ENCODE data around the gene SLK.

DNA sequence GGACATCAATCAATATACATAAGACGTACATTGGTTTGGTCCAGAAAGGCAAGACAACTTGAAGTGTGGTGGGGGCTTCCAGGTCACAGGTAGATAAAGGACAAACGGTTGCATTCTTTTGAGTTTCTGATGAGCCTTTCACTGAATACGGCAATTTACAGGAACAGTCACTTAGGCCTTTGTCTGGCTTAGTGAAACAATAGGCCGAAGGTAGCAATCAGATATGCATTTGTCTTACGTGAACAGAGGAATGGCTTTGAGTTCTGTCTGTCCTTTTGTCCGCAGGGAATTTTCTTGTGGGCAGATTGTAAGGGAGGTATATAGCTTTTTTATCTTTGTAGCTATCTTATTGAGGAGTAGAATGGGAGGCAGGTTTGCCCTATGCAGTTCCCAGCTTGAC, 38.2 kb upstream of the SLK start:
- TF ChIP-seq POLR2AphosphoS5 (IDR thresholded peaks at IDR 0.05; ENCODE audit: low read depth, low read length) (no peak), POLR2A (IDR thresholded peaks at IDR 0.05; ENCODE audit: low read depth, low read length) (no peak), TAF1 (IDR thresholded peaks at IDR 0.05; ENCODE audit: borderline replicate concordance, low read depth, low read length) (no peak)
